SW480 (cell line): ENCODE measurements around the gene VWA8.

Source experiments
- DNase-seq: peaks from one replicate; pipeline ENCODE4 v3.0.0-alpha.2; 2016; ENCODE audit warnings: low spot score

VWA8 gene

DNA sequence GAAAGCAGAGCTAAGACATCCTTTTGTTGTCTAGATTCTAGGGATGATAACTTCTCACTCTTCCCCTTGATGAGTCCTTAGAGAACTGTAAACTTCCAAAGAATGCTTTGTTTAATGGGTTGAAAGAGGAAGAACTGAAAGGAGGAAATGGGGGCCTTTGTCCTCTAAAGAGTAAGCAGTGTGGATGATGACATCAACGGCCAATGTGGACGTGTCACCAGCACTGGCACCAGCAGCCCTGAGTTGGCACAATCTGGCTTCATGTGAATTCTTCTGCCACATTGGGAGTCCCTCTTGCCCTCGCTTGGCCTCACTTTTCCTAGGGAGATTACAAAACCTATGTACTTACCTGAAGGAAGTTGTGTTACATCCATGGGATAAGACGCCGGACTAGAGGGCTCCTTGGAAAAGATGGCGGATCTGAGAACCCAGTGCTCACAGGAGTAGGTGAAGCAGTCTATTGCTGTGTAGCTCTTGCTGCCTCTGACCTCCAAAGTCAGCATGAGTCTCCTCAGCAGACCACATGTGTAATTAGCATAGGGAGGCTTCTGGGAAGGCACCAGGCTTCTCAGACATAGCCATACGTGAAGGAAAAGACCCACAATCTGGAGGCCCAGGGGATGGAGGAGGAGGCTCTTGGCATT, 440.8 kb downstream of the VWA8 start:
- DNase-seq = no peak
